HCT116 (cell line): ENCODE data around the gene SORCS2. TPM values are rescaled to one million over a fixed set of nuclear protein-coding genes. Genes with fewer than 3 reads are reported as not detected.

Source experiments
- ATAC-seq: fragments of 200-7000 bp; cut with Tn5 transposase; 2 replicates; pipeline ENCODE4 v1.9.1; 2020; ENCODE audit warnings: mild to moderate bottlenecking, moderate library complexity
- BruUV-seq: library from RNA; stranded (reverse); fragments of 400-500 nt; replicated peaks from 2 replicates; lab custom pipeline; 2021; lab: Mats Ljungman, UMichigan
- CTCF ChIA-PET: fragments of 300-600 bp; sonication (Branson Sonifier 250); formaldehyde crosslinking; loops from one replicate; lab custom pipeline; 2021; ENCODE audit warnings: antibody characterized with exemption; lab: Charles Lee
- POLR2A ChIA-PET: fragments of 300-600, 350-600 bp; sonication (Branson Sonifier 250); formaldehyde crosslinking; loops from one replicate; lab custom pipeline; 2021; ENCODE audit warnings: antibody characterized with exemption; lab: Charles Lee
- RAD21 ChIA-PET, 2 experiments: fragments of 300-600 bp; sonication (Branson Sonifier 250); formaldehyde crosslinking; loops; one replicate each; lab custom pipeline; 2023; ENCODE audit warnings: low total read pairs in 2 of 2; ENCODE audit not compliant: uncharacterized antibody in 2 of 2, unreplicated experiment in 2 of 2, low non-redundant PET in 1 of 2; lab: Charles Lee
- DNase-seq: peaks from one replicate; pipeline ENCODE4 v3.0.0-alpha.2; 2010; ENCODE audit warnings: low read depth, low spot score
- H2AFZ ChIP-seq: fragments of 200-600 bp; shearing (Covaris generic), sonication (generic); 2 replicates; pipeline ENCODE4 v1.6.1; 2017; ENCODE audit warnings: low read depth, mixed run types, mixed read lengths, antibody characterized with exemption, low read length; ENCODE audit not compliant: poor library complexity, severe bottlenecking
- H3K27ac ChIP-seq: 2 replicates; pipeline ENCODE4 v1.5.1; 2012; ENCODE audit warnings: low read depth, low read length
- H3K27me3 ChIP-seq: fragments of 200-600 bp; sonication (generic); 2 replicates; pipeline ENCODE4 v1.6.1; 2016; ENCODE audit warnings: mixed run types, low read length, mixed read lengths; ENCODE audit not compliant: insufficient read depth
- H3K36me3 ChIP-seq, 2 experiments: fragments of 200-500 bp in 1 of 2; fragments of 200-600 bp in 1 of 2; sonication (Bioruptor generic) in 1 of 2; sonication (generic) in 1 of 2; 2 replicates each; pipeline versions ENCODE4 v1.5.1 to v1.6.1; 2014 to 2016; ENCODE audit warnings: low read length in 2 of 2, inconsistent platforms in 1 of 2, mixed read lengths in 1 of 2, mixed run types in 1 of 2; ENCODE audit not compliant: insufficient read depth in 2 of 2, control insufficient read depth in 1 of 2
- H3K4me1 ChIP-seq, 2 experiments: fragments of 200-600 bp in 1 of 2; sonication (generic) in 1 of 2; 2 replicates each; pipeline versions ENCODE4 v1.5.1 to v1.6.1; 2012 to 2017; ENCODE audit warnings: low read length in 2 of 2, inconsistent platforms in 1 of 2, mild to moderate bottlenecking in 1 of 2, mixed read lengths in 1 of 2, mixed run types in 1 of 2, moderate library complexity in 1 of 2; ENCODE audit not compliant: insufficient read depth in 2 of 2, control insufficient read depth in 1 of 2
- H3K4me2 ChIP-seq: fragments of 200-600 bp; sonication (generic); 2 replicates; pipeline ENCODE4 v1.6.1; 2017; ENCODE audit warnings: mixed run types, low read length, mixed read lengths
- H3K4me3 ChIP-seq, 2 experiments: fragments of 200-600 bp in 1 of 2; sonication (generic) in 1 of 2; replicated peaks in 1 of 2; 2 replicates each; pipeline ENCODE4 v1.5.1; 2011 to 2016; ENCODE audit warnings: low read length in 2 of 2, control low read depth in 1 of 2, low read depth in 1 of 2, mild to moderate bottlenecking in 1 of 2, mixed read lengths in 1 of 2, mixed run types in 1 of 2
- H3K79me2 ChIP-seq: fragments of 200-600 bp; sonication (generic); 2 replicates; pipeline ENCODE4 v1.6.1; 2017; ENCODE audit warnings: mild to moderate bottlenecking, mixed run types, low read length, moderate library complexity, mixed read lengths; ENCODE audit not compliant: insufficient read depth
- H3K9ac ChIP-seq: fragments of 200-600 bp; sonication (generic); 2 replicates; pipeline ENCODE4 v1.6.1; 2016; ENCODE audit warnings: low read length, mixed read lengths
- H3K9me2 ChIP-seq: fragments of 200-600 bp; sonication (generic), shearing (Covaris generic); 2 replicates; pipeline ENCODE4 v1.6.1; 2017; ENCODE audit warnings: mixed run types, mild to moderate bottlenecking, moderate library complexity; ENCODE audit not compliant: insufficient read depth
- H3K9me3 ChIP-seq, 2 experiments: fragments of 200-500 bp in 1 of 2; fragments of 200-600 bp in 1 of 2; sonication (Bioruptor generic) in 1 of 2; sonication (generic) in 1 of 2; 2 replicates each; pipeline ENCODE4 v1.6.1; 2014 to 2017; ENCODE audit warnings: low read length in 2 of 2, mixed read lengths in 2 of 2, inconsistent platforms in 1 of 2, low read depth in 1 of 2, mild to moderate bottlenecking in 1 of 2, mixed run types in 1 of 2, moderate library complexity in 1 of 2; ENCODE audit not compliant: control insufficient read depth in 1 of 2, insufficient read depth in 1 of 2
- H4K20me1 ChIP-seq: fragments of 200-600 bp; sonication (generic), shearing (Covaris generic); 2 replicates; pipeline ENCODE4 v1.6.1; 2017; ENCODE audit warnings: mixed run types, mild to moderate bottlenecking, moderate library complexity; ENCODE audit not compliant: insufficient read depth
- ATF3 ChIP-seq: IDR thresholded peaks from 2 replicates; pipeline ENCODE4 v1.6.1; 2012
- EGR1 ChIP-seq: IDR thresholded peaks from 2 replicates; pipeline ENCODE4 v1.6.1; 2012; ENCODE audit warnings: low read depth
- EZH2 ChIP-seq: fragments of 200-600 bp; sonication (generic); IDR thresholded peaks from 2 replicates; pipeline ENCODE4 v1.6.1; 2017; ENCODE audit warnings: antibody characterized with exemption, mixed run types
- FOSL1 ChIP-seq: IDR thresholded peaks from 2 replicates; pipeline ENCODE4 v1.6.1; 2012; ENCODE audit warnings: low read depth
- POLR2A ChIP-seq: IDR thresholded peaks from 2 replicates; pipeline ENCODE4 v1.7.0; 2011; ENCODE audit warnings: borderline replicate concordance; ENCODE audit not compliant: insufficient read depth, insufficient read length; ENCODE audit errors: extremely low read depth
- SIN3A ChIP-seq: IDR thresholded peaks from 2 replicates; pipeline ENCODE4 v1.6.1; 2012; ENCODE audit warnings: low read depth
- SP1 ChIP-seq: IDR thresholded peaks from 2 replicates; pipeline ENCODE4 v1.6.1; 2012; ENCODE audit warnings: low read depth
- TCF7L2 ChIP-seq: IDR thresholded peaks from 2 replicates; pipeline ENCODE4 v1.7.0; 2011; ENCODE audit warnings: borderline replicate concordance, inconsistent platforms; ENCODE audit not compliant: insufficient read depth, insufficient read length; ENCODE audit errors: extremely low read depth
- YY1 ChIP-seq: IDR thresholded peaks from 2 replicates; pipeline ENCODE4 v1.6.1; 2011; ENCODE audit warnings: low read length, low read depth, moderate library complexity, mild to moderate bottlenecking; ENCODE audit not compliant: insufficient replicate concordance; ENCODE audit errors: extremely low read depth
- ZFX ChIP-seq: fragments of 450-650 bp; IDR thresholded peaks from 2 replicates; pipeline ENCODE4 v1.6.1; 2017
- ZNF274 ChIP-seq: fragments of 200-500 bp; sonication (Bioruptor generic); IDR thresholded peaks from 2 replicates; pipeline ENCODE4 v1.6.1; 2014; ENCODE audit warnings: mild to moderate bottlenecking, low read depth, low read length, inconsistent platforms
- intact Hi-C: fragments of 100-400 bp; cut with micrococcal nuclease; formaldehyde crosslinking; loops from 2 replicates; pipeline ENCODE4 v1.10.0; 2022
- total RNA-seq: library from RNA; stranded (reverse); gene quantifications from one replicate; pipeline ENCODE4 v1.2.1, GENCODE V29; 2021; ENCODE audit not compliant: unreplicated experiment

SORCS2 gene
- total RNA-seq, 1 experiment from 2014 or later, result 0.37 TPM

- intact Hi-C loops, result no loop called here
- Histone ChIP-seq H3K4me2 (peak overlapping the region; percentile 50), H3K27me3 (peaks cover 10% of the 10 kb centered on the region), H4K20me1 (no peaks in the 10 kb centered on the region), H3K9ac (no peak overlapping the region), H3K27ac (no peak overlapping the region), H3K4me3 (no peak overlapping the region), H3K4me1 (peaks cover 3 to 20% of the 10 kb centered on the region in 2 experiments), H3K9me2 (no peaks in the 10 kb centered on the region), H3K9me3 (peaks cover 3 to 5% of the 10 kb centered on the region in 2 experiments; a peak in 1 of 4 replicates), H2AFZ (no peak overlapping the region), H3K36me3 (no peaks in the 10 kb centered on the region), H3K79me2 (no peaks in the 10 kb centered on the region)
- no peak for TF ChIP-seq SIN3A
- no peak for TF ChIP-seq YY1
- no peak for TF ChIP-seq POLR2A
- TF ChIP-seq EGR1, result no peak
- no peak for TF ChIP-seq ZFX
- TF ChIP-seq EZH2, result no peak
- no peak for TF ChIP-seq ZNF274
- TF ChIP-seq TCF7L2, result no peak
- ATAC-seq (0 out of 2 replicates have a peak, but pooled peaks have one; percentile 3), DNase-seq (no peak)
- CTCF ChIA-PET, result interaction anchor here (1.2 kb wide), 2 partner anchors 19 to 30 kb away, joined by 3 read pairs; no protein-coding TSS in a partner anchor
- RAD21 ChIA-PET, result interaction anchor here in 1 of 2 experiments (0.6 kb wide), 1 partner anchor 169 kb away, joined by 5 read pairs; no protein-coding TSS in a partner anchor
- no TSS peak for BruUV-seq
- POLR2A ChIA-PET, result no interaction called here
Measured at GRCh38 chr4:7631288-7632014, 439.1 kb downstream of the SORCS2 start.

GRCh38 chr4:7632341-7632740 is 440.0 kb downstream of the SORCS2 start:
- no peaks in the 10 kb centered on the region for H3K36me3 ChIP-seq
- no peaks in the 10 kb centered on the region for H3K79me2 ChIP-seq
- POLR2A ChIA-PET, result no interaction called here
- no peak overlapping the region for H3K4me3 ChIP-seq
- H4K20me1 ChIP-seq, result no peaks in the 10 kb centered on the region
- RAD21 ChIA-PET, result no interaction called here
- ATAC-seq, result no peak
- no peaks in the 10 kb centered on the region for H3K9me2 ChIP-seq
- H3K4me1 ChIP-seq, result peaks cover 3 to 20% of the 10 kb centered on the region in 2 experiments
- CTCF ChIA-PET, result interaction anchor here (1.2 kb wide), 1 partner anchor 29 kb away, joined by 3 read pairs; no protein-coding TSS in a partner anchor
- no peak for TF ChIP-seq EGR1
- TF ChIP-seq FOSL1, result no peak
- TF ChIP-seq POLR2A, result no peak
- no peak for TF ChIP-seq ATF3
- no peak for TF ChIP-seq SP1
- TF ChIP-seq TCF7L2, result no peak
- H3K4me2 ChIP-seq, result no peak overlapping the region
- H3K27ac ChIP-seq, result no peak overlapping the region
- peaks cover 10% of the 10 kb centered on the region for H3K27me3 ChIP-seq
- no peak overlapping the region for H3K9ac ChIP-seq
- peaks cover 3 to 5% of the 10 kb centered on the region in 2 experiments; a peak in 1 of 4 replicates for H3K9me3 ChIP-seq
- DNase-seq, result no peak
- H2AFZ ChIP-seq, result no peak overlapping the region
- BruUV-seq, result no TSS peak
- intact Hi-C loops, result no loop called here
